Left lobe of liver (tissue), 2 donors: ENCODE measurements around the gene NOD1. TPM values are rescaled to one million over a fixed set of nuclear protein-coding genes. Genes with fewer than 3 reads are reported as not detected.
"Not testable (repeated sequence)": the region's sequence is repeated elsewhere in the genome, so short reads cannot be mapped to it uniquely, and the experiment has no call there.

ENCODE experiments used
- ATAC-seq: fragments of 200-7000 bp; cut with Tn5 transposase; one replicate; pipeline ENCODE4 v1.9.1; 2020; ENCODE audit warnings: mild to moderate bottlenecking, moderate library complexity
- DNase-seq: peaks from one replicate; pipeline ENCODE4 v3.0.0-alpha.2; 2020; ENCODE audit warnings: low spot score
- total RNA-seq: library from RNA; stranded (reverse); gene quantifications from one replicate; pipeline ENCODE4 v1.2.1, GENCODE V29; 2021
- donor health status: DM: no; HTN: no; CAD: no; lungs with moderate emphysema.
- donor health status: DM: no; HTN: yes; CAD: no.

The NOD1 gene, protein sequence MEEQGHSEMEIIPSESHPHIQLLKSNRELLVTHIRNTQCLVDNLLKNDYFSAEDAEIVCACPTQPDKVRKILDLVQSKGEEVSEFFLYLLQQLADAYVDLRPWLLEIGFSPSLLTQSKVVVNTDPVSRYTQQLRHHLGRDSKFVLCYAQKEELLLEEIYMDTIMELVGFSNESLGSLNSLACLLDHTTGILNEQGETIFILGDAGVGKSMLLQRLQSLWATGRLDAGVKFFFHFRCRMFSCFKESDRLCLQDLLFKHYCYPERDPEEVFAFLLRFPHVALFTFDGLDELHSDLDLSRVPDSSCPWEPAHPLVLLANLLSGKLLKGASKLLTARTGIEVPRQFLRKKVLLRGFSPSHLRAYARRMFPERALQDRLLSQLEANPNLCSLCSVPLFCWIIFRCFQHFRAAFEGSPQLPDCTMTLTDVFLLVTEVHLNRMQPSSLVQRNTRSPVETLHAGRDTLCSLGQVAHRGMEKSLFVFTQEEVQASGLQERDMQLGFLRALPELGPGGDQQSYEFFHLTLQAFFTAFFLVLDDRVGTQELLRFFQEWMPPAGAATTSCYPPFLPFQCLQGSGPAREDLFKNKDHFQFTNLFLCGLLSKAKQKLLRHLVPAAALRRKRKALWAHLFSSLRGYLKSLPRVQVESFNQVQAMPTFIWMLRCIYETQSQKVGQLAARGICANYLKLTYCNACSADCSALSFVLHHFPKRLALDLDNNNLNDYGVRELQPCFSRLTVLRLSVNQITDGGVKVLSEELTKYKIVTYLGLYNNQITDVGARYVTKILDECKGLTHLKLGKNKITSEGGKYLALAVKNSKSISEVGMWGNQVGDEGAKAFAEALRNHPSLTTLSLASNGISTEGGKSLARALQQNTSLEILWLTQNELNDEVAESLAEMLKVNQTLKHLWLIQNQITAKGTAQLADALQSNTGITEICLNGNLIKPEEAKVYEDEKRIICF
- total RNA-seq, result 1.8 TPM

DNA sequence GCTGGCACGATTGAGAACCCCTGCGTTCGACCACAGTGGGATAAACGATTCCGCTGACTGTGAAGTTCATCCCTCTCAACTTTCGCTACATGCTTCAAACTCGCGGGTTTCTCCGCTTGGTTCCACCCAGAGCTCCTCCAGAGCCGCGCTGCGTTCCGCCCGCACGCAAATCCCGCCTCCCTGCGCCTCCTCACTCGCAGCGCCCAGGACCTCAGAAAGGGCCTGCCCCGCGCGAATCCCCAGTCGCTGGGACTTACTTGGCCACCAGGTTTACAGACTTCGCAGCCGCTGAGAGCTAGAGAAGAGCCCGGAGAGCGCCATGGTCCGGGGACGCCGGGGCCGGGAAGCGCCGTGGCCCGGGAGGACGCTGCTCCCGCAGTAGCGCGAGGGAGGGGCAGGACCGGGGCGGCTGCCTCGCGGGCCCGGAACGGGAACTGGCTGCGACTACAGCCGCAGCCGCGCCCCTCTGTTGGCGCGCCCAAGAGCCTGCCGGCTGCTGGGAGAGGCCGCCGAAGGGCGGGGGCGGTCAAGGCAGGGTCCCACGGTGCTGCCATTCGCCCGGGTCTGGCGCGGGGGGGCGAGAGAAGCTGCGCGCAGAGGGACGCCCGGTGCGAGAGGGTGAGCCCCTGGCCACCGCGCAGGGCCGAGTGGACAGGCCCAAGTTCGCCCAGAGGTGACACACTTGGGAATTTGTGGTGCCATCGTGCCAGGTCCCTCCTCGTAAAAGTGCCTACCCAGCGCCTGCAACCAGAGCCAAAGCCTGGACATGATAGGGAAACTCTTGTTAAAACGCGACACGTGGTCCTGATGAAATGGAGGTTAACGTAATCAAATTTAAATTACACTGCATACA is at the start of gene NOD1:
NOD1 (minus strand) TSS at position 436 of the 853 bp plus-strand sequence. CDS start 21,863 bp downstream, outside the sequence.
- ATAC-seq, result peak; percentile 96

DNA sequence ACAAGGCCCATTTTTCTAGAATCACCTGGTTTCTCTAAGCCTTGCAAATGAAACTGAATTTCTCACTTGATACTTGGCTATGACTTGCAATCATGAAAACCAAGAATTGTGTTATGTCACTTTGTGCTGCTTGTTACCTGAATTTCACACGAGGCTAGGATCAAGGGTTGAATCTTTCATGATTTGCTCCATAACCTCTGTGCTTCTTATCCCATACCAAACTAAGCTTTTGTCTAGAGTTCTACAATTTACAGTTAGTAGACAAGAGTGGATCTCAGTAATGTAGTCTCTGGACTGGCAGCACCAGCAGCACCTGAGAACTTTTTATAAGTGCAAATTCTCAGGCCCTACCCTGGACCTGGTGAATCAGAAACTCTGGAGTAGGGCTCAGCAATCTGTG is 48.7 kb upstream of the NOD1 start:
- not testable (repeated sequence) for ATAC-seq, DNase-seq

More for the DNA sequence above, at the start of gene NOD1:
- DNase-seq, result peak; percentile 82

DNA sequence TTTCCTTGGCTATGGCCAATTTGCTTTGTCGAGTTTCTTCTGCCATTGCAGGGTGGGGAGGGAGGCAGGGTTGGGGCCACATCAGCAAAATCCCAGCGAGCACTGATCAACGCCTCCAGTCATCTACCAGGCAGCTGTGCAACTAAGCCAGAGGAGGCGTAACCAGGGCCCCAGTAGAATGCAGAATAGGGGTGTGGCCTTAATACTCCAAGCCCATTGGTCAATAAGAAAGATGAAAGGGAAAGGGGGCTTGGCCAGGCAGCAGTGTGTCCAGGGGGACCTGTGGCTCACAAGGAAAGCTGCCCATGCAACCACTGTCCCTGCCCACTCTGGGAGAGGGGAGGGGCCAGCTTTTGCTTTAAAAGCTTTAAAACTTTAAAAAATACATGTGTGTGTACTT is 47.6 kb upstream of the NOD1 start:
- no peak for DNase-seq

DNA sequence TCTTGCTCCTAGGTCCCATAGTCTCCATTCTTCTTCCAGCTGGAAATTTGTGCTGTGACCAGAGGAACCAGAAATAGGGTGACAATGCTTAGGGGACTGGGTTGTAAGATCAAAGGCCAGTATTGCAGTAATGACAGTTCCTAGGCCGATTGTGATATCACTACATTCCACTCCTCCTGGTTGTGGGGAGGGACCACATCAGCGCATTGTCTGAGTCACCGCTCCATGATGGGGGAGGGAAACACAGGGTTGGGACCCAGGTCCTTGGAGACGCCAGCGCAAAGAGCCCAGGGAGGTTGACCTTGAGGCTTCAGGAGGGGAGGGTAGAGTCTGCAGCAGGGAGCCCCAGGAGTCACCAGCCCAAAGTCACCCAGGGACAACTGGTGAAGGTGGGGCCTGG is 46.8 kb upstream of the NOD1 start:
- no peak for ATAC-seq
- DNase-seq, result no peak

More for the DNA sequence above, 47.6 kb upstream of the NOD1 start:
- ATAC-seq, result no peak

DNA sequence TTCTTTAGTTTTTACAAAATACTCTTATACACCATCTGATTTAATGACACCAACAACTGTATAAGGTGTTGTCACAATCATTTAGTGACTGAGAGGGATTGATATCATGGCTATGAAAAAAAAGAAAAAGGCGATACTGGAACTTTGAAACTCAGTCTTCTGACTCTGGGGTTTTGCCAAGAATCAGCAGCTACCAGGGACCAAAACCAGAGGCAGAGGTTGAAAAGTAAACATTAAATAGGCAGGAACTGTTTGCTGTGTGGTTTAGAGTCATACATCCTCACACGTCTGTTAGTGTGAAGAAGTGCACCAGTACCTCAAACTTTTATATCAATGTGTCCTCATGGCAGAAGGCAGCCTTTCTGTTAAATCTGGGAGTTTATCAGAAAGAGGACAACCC is 46.0 kb upstream of the NOD1 start:
- DNase-seq, result no peak
- ATAC-seq, result peak; percentile 60

DNA sequence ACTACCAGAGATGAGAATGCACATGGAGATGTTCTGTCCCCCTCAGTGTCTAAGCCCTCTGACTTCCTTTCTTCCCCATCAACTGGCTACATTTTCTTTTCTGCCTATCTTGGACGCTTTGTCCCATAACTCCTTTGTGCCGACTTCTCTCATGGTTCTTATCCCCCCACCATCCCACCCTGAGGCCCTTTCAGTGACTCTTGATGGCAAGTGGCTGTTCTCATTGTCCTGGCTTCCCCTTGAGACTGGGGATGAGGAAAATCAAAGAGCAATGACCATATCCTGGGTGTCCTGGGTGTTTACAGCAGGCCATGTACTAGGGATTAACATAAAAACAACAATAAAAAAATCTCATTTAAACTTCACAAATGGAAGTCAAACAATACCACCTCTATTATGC is 44.9 kb upstream of the NOD1 start:
- DNase-seq (no peak), ATAC-seq (no peak)

DNA sequence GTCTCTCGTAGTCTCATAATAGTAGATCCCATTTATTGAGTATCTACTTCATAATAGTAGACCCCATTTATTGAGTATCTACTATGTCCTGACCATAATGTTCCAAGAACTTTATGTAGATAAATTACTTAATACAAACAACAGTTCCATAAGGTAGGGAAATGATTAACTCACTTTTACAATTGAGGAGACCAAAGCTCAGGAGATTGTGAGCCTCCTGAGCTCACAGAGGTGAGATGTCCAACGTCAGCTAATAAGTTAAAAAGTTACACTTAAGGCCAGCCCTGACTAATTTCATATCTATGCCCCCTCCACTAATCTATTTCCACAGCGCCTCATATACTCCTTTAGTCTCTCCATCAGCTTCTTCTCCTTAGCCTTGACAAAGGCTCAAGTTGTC is 43.6 kb upstream of the NOD1 start:
- no peak for ATAC-seq
- no peak for DNase-seq

DNA sequence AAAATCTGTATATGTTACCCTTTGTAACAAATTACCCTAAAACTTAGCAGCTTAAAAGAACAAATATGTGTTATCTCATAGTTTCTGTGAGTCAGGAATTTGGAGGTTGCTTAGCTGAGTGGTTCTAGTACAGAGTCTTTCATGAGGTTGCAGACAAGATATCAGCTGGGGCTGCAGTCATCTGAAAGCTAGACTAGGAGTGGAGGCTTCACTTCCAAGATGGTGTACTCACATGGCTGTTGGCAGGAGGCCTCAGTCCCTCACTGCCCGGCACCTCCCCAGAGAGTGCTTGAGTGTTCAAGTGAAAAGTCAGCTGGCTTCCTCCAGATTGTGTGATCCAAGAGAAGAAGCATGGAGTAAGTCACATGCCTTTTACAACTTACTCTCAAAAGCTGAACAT is 42.9 kb upstream of the NOD1 start:
- DNase-seq (no peak), ATAC-seq (no peak)

DNA sequence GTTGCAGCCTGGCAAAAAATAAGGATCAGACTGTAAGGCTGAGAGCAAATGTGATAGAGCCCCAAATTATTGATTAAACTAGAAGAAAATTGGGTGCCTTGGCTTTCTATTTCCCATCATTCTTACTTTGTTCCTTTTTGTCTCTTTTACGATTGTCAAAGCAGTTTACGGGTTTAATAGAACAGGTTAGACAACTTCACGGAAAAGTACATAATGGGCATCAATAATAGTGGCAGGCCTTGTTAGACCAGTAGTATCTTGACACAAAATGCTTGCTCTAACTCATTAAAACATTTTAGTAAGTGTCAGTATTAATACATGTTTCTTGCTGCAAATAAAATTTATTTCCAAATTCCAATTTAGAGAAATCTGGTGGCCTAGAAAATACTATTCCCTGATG is 40.5 kb upstream of the NOD1 start:
- DNase-seq (no peak), ATAC-seq (no peak)

DNA sequence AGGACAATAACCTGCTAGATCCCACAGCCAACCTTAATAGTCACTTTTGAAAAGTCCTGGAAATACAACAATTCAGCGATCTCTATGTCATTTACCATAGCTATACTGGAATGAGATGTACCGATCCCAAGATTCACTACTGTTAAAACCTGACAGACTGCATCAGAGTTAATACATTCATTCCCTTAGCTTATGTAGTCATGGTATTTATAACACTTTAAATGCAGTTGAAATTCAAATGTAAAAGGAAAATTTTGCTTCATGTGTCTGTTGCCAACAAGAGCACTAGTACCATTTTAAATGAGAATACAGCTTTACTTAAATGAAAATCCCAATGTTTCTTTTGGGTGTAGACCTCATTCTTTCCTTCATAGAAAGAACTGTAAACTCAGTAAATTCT is 37.2 kb upstream of the NOD1 start:
- ATAC-seq (no peak), DNase-seq (no peak)

DNA sequence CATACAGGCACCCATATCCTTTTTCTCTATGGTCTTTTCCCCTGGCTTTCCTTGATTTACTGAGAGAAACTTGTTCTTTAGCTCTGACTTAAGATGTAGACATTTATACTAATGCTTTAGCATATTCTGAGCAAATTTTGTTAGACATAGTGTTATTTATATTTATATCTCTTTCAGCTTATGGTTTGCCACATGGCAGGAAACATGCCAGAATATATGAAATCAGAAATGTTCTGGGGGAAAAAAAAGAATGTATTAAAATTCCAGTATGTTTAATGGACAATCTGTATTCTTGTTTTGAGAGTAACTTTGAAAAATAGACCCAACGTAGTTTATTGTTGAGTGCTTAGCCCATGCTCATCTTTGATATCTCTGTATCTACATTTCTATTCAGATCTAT is 36.2 kb upstream of the NOD1 start:
- ATAC-seq, result no peak

DNA sequence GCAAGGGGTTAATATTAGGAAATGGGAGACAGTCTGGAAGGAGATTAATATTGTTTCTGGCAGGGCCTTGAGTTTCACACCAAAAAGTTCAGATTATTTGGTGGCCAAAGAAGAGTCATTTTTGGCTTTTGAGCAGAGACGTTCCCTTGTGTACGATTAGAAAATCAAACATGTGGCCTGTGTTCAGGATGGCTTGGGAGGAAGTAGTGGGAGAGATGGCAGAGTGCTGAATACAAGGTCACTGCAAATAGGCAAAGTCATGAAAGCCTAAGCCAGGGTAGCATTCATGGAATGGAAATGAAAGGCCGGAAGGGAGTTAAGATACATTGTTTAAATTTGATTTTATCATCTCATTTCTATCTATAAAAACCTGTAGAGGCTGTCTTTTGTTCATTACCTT is 35.6 kb upstream of the NOD1 start:
- ATAC-seq, result no peak
- no peak for DNase-seq

More for the DNA sequence above, 36.2 kb upstream of the NOD1 start:
- DNase-seq, result no peak

DNA sequence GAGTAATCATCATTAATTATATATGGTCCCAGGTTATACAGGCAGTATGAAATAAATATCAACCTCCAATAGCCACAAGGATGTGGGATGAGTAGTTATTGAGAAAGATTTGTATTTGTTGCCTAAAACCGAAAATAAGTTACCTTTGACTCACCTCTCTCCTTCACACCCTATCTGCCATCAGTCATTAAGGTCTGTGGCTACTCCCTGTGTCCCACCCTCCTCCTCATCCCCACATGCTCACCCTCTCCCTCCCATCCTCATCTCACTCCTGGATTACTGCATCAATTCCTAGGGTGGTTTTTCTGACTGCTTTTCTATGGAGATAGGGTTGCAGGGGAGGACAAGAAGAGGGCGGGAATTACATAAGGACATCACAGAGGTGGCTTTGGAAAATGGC is 35.2 kb upstream of the NOD1 start:
- DNase-seq (no peak), ATAC-seq (no peak)

DNA sequence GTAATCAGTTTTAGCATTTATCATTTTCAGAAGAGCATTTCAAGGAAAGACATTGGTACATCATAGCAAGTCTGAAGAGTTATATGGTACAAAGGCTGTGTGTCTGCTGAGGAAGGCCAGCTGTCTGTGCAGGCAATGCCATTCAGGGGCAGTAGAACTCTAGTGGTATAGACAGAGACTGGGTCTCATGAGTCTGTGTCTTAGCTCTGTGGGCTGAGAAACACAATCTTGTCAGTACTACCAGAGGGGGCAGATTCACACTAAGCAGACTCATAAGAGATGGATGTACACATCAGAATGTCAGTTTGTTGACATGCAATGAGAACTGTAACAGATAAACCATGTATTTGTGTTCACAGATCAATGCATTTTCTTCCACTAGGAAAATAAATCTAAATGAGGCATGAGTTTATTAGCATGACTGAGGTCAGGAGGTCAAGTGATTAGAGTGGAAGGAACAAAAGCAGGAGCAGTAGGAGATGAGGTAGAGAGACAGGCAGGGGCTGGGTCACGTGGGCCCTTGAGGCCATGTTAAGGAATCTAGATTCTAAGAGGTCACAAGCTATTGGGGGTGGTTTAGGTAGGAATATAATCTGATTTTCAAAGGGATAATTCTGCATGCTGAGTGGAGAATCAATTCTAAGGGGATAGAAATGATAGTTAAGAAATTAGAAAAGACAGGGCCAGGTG is 33.5 kb upstream of the NOD1 start:
- ATAC-seq (no peak), DNase-seq (no peak)

DNA sequence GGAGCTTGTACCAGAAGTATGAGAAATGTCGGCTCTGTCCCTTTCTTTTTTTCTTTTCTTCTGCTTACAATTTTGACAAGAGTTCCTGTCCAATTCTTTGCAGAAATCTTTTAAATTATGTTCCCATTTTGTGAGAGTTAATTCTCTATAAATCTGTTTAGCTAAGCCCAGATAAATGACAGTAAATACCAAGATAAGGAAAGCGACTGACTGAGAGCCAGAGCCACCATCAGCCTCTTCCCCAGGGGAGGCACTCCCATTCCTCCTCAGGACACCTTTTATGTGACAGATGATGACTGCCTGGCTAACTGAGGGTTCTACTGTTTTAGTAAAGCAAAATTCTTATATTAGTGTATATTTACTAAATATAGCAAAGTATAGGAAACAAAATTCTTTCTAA is 32.9 kb upstream of the NOD1 start:
- no peak for DNase-seq
- ATAC-seq, result no peak

DNA sequence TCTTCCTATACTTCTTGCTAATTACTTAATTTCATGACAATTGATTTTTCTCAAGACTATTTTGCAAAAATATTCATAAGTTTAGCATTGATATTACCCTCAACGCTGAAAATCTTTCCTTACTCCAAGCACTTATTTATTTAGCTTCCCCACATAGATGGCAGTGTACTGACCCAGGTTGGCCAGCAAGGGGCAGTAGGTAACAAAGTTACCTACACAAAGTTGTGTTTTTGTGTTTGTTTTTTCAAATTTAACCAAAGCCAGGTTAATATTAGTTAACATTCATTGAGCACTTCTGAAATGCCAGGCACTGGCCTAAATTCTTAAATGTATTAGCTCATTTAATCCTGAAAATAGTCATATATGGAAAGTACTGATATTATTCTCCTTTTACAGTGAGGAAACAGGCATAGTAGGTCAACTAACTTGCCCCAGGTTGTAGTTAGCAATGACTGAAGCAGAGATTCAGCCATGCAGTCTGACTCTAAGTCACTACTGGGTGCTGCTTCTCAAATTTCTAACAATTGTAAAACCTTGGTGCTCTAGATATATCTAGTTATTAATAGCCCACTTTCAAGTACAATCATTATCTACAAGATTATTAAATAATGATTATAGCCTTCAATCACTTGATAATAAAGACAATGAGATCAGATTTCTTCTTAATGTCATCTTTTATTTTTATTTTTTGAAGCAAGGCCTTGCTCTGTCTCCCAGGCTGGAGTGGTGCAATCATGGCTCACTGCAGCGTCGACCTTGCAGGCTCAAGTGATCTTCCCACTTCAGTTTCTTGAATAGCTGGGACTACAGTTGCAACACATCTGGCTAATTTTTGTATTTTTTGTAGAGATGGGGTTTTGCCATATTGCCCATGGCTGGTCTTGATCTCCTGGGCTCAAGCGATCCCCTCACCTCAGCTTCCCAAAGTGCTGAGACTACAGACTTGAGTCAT is 31.8 kb upstream of the NOD1 start:
- ATAC-seq, result peak; percentile 84
- no peak for DNase-seq

DNA sequence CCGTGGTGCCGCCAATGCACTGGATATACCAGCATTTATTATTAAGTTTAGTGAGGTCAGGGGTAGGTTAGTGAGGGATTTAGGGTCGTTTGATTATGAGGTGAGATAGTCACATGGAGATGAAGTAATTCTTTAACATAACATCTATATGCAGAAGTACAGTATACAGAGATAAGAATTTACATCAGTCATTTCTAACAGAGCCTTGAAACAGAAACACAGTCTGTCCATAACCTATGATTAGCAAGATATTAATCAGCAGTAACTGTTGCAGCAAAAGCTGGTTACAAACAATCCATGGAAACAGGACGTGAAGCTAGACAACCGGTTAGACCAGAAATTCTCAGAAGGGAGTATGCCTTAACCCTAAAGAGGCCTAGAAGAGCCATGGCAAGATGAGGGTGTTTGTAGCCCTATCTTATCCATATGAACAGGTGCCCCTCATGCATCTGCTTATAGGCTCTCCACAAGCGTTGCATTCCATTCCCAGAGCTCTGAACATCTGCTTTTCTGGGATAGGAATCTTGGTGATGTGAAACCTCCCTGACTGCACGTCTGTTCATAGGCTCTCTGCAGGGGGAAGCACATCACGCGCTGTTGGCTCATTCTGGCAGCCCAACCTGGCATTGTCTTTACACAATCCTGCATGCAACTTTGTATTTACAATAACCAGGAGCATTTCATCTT is 30.7 kb upstream of the NOD1 start:
- DNase-seq, ATAC-seq: not testable (repeated sequence)

DNA sequence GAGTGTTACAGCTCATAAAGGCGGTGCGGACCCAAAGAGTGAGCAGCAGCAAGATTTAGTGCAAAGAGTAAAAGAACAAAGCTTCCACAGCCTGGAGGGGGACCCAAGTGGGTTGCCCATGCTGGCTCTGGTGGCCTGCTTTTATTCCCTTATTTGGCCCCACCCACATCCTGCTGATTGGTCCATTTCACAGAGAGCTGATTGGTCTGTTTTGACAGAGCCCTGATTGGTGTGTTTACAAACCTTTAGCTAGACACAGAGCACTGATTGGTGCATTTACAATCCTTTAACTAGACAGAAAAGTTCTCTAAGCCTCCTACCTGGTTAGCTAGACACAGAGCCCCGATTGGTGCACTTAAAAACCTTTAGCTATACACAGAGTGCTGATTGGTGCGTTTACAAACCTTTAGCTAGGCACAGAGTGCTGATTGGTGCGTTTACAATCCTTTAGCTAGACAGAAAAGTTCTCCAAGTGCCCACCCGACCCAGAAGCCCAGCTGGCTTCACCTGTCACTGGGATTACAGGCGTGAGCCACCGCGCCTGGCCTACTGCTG is 28.8 kb upstream of the NOD1 start:
- DNase-seq, ATAC-seq: not testable (repeated sequence)
